ENCODE data around the gene SAMSN1. TPM values are rescaled to one million over a fixed set of nuclear protein-coding genes. Genes with fewer than 3 reads are reported as not detected.

Gene SAMSN1
- total and polyA plus RNA-seq, 2 experiments from 2014 or later = 0.82 to 1.7 TPM

DNA sequence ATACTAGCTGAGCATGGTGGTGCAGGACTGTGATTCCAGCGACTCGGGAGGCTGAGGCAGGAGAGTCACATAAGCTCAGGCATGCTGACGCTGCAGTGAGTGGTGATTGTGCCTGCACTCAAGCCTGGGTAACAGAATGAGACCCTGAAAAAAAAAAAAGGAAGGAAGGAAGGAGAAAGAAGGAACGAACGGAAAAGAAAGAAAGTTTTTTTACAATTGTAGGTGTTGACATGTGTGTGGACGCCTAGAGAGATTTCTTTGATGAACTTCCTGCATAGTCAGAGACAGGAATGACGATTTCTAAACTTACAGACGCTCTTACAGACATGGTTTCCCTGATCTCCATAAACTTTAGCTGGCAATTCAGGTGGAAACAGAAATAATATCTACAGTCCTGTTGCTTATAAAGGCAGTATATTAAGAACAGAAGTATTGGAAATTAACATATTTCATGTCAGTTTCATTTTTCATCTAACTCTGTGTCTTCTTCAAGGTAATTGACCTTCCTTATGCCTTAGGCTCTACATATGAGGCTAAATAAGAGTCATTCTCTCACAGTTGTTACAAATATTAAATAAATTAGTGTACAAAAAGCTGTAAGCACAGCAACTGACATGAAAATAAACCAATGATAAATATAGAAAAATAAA lies 4.1 kb downstream of the SAMSN1 start:
- no peaks in the 10 kb centered on the region for H4K20me1 ChIP-seq (ENCODE audit: insufficient read depth, poor library complexity, severe bottlenecking)
- H3K27ac ChIP-seq = no peak overlapping the region
- no peak overlapping the region for H3K4me2 ChIP-seq
- DNase-seq (ENCODE audit: low spot score) = no peak
- no peaks in the 10 kb centered on the region for H3K36me3 ChIP-seq (replicated peaks; ENCODE audit: insufficient read depth, low read depth)
- no peaks in the 10 kb centered on the region for H3K4me1 ChIP-seq (ENCODE audit: insufficient read depth)
- WGBS (ENCODE audit: low lambda C conversion rate, missing lambda C conversion rate) = 70% methylated on average over 8 of the region's 8 CpGs
- no peaks in the 10 kb centered on the region for H3K9me2 ChIP-seq (replicated peaks; ENCODE audit: insufficient read depth)
- H3K27me3 ChIP-seq = no peaks in the 10 kb centered on the region
- H3K4me3 ChIP-seq = no peak overlapping the region
- H3K79me2 ChIP-seq = no peaks in the 10 kb centered on the region
- H3K9me3 ChIP-seq (ENCODE audit: low read depth) = no peaks in the 10 kb centered on the region
- no peak overlapping the region for H2AFZ ChIP-seq
- TF ChIP-seq EZH2 (IDR thresholded peaks at IDR 0.05; ENCODE audit: borderline replicate concordance) (no peak), EZH2phosphoT487 (IDR thresholded peaks at IDR 0.05; ENCODE audit: low read depth, severe bottlenecking, unreplicated experiment) (no peak)
- TF ChIP-seq, protein P1, sequence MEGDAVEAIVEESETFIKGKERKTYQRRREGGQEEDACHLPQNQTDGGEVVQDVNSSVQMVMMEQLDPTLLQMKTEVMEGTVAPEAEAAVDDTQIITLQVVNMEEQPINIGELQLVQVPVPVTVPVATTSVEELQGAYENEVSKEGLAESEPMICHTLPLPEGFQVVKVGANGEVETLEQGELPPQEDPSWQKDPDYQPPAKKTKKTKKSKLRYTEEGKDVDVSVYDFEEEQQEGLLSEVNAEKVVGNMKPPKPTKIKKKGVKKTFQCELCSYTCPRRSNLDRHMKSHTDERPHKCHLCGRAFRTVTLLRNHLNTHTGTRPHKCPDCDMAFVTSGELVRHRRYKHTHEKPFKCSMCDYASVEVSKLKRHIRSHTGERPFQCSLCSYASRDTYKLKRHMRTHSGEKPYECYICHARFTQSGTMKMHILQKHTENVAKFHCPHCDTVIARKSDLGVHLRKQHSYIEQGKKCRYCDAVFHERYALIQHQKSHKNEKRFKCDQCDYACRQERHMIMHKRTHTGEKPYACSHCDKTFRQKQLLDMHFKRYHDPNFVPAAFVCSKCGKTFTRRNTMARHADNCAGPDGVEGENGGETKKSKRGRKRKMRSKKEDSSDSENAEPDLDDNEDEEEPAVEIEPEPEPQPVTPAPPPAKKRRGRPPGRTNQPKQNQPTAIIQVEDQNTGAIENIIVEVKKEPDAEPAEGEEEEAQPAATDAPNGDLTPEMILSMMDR (IDR thresholded peaks at IDR 0.05; ENCODE audit: poor library complexity) = no peak

DNA sequence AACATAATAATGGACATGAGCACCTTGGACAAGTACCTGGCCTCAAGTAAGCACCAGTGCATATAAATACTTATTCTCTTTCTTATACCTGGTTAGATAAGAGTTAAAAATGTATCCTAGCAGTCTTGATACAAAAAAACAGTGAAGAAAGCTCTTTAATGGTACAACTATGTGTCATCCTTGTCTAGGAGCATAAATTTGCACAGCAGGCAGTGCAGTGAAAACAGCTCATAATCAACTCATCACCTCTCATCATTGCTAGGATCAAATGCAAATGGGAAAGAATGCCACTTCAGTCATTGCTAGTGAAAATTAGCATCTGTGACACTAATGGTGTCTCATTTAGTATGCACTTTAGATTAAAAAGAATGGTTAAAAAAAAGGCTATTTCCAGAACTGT lies 7.6 kb downstream of the SAMSN1 start:
- Histone ChIP-seq H3K4me1 (ENCODE audit: insufficient read depth) (no peaks in the 10 kb centered on the region), H4K20me1 (ENCODE audit: insufficient read depth, poor library complexity, severe bottlenecking) (no peaks in the 10 kb centered on the region), H3K79me2 (no peaks in the 10 kb centered on the region), H3K27ac (no peak overlapping the region), H3K36me3 (replicated peaks; ENCODE audit: insufficient read depth, low read depth) (no peaks in the 10 kb centered on the region), H3K9me3 (ENCODE audit: low read depth) (no peaks in the 10 kb centered on the region), H3K4me2 (no peak overlapping the region), H3K9me2 (replicated peaks; ENCODE audit: insufficient read depth) (no peaks in the 10 kb centered on the region), H3K4me3 (no peak overlapping the region), H3K27me3 (no peaks in the 10 kb centered on the region), H2AFZ (no peak overlapping the region)
- no peak for DNase-seq (ENCODE audit: low spot score)
- TF ChIP-seq EZH2 (IDR thresholded peaks at IDR 0.05; ENCODE audit: borderline replicate concordance) (no peak), EZH2phosphoT487 (IDR thresholded peaks at IDR 0.05; ENCODE audit: low read depth, severe bottlenecking, unreplicated experiment) (no peak)
- TF ChIP-seq, protein P1 (IDR thresholded peaks at IDR 0.05; ENCODE audit: poor library complexity) = no peak

DNA sequence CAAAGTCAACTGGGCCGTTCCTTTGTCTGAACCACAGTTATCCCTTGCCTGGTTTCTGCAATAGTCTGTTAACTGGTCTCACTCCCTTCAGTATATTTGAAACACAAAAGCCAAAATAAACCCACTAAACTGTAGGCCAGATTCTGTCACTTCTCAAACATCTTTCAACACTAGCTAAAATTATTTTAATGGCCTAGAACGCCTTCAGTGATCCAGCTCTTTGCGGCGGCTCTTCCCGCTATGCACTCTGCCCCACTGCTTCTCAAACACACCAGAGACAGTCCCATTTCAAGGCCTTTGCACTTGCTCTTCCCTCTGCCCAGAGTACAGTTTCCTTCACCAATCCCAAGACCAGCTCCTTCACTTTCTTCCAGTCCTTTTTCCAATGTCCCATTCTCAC lies 9.2 kb downstream of the SAMSN1 start:
- Histone ChIP-seq H4K20me1 (ENCODE audit: insufficient read depth, poor library complexity, severe bottlenecking) (no peaks in the 10 kb centered on the region), H3K79me2 (no peaks in the 10 kb centered on the region), H3K4me3 (no peak overlapping the region), H2AFZ (no peak overlapping the region), H3K9me3 (ENCODE audit: low read depth) (no peaks in the 10 kb centered on the region), H3K27me3 (no peaks in the 10 kb centered on the region), H3K4me1 (ENCODE audit: insufficient read depth) (no peaks in the 10 kb centered on the region), H3K36me3 (replicated peaks; ENCODE audit: insufficient read depth, low read depth) (no peaks in the 10 kb centered on the region), H3K9me2 (replicated peaks; ENCODE audit: insufficient read depth) (no peaks in the 10 kb centered on the region), H3K27ac (no peak overlapping the region), H3K4me2 (no peak overlapping the region)
- TF ChIP-seq, protein P1 (IDR thresholded peaks at IDR 0.05; ENCODE audit: poor library complexity) = no peak
- TF ChIP-seq EZH2phosphoT487 (IDR thresholded peaks at IDR 0.05; ENCODE audit: low read depth, severe bottlenecking, unreplicated experiment) (no peak), EZH2 (IDR thresholded peaks at IDR 0.05; ENCODE audit: borderline replicate concordance) (no peak)
- DNase-seq (ENCODE audit: low spot score) = no peak
- 99% methylated on average over 5 of the region's 5 CpGs for WGBS (ENCODE audit: low lambda C conversion rate, missing lambda C conversion rate)

DNA sequence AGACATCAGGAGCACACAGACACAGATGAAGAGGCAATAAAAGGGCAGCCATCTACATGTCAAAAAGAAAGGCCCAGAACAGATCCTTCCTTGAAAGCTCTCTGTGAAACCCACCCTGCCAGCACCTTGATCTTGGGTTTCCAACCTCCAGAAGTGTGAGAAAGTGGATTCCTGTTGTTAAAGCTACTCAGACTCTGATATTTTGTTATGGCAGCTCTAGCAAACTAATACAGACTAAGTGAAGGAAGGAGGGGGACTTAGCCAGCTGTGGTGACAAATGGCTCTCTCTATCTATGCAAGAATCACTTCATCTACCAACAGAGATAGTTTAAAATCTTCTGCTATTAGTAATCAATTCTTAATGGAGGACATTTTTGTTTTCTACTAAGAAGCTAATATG lies 10.4 kb downstream of the SAMSN1 start:
- no peak overlapping the region for H3K4me2 ChIP-seq
- H2AFZ ChIP-seq = no peak overlapping the region
- no peaks in the 10 kb centered on the region for H3K27me3 ChIP-seq
- H3K79me2 ChIP-seq = no peaks in the 10 kb centered on the region
- no peak overlapping the region for H3K4me3 ChIP-seq
- no peaks in the 10 kb centered on the region for H3K36me3 ChIP-seq (replicated peaks; ENCODE audit: insufficient read depth, low read depth)
- H3K9me3 ChIP-seq (ENCODE audit: low read depth) = no peaks in the 10 kb centered on the region
- H3K4me1 ChIP-seq (ENCODE audit: insufficient read depth) = no peaks in the 10 kb centered on the region
- TF ChIP-seq EZH2phosphoT487 (IDR thresholded peaks at IDR 0.05; ENCODE audit: low read depth, severe bottlenecking, unreplicated experiment) (no peak), EZH2 (IDR thresholded peaks at IDR 0.05; ENCODE audit: borderline replicate concordance) (no peak)
- TF ChIP-seq, protein P1 (IDR thresholded peaks at IDR 0.05; ENCODE audit: poor library complexity) = no peak
- H4K20me1 ChIP-seq (ENCODE audit: insufficient read depth, poor library complexity, severe bottlenecking) = no peaks in the 10 kb centered on the region
- no peak for DNase-seq (ENCODE audit: low spot score)
- no peaks in the 10 kb centered on the region for H3K9me2 ChIP-seq (replicated peaks; ENCODE audit: insufficient read depth)
- no peak overlapping the region for H3K27ac ChIP-seq
